Activated naive CD8-positive, alpha-beta T cell treated with anti-CD3 and anti-CD28 coated beads, Interleukin-2, amount 50 U/mL, for 16 hours (primary cell): Measurements from ENCODE around the gene NOB1.
"Not testable (repeated sequence)": the region's sequence is repeated elsewhere in the genome, so short reads cannot be mapped to it uniquely, and the experiment has no call there.

Experiments used
- DNase-seq: peaks from one replicate; pipeline ENCODE4 v3.0.0-alpha.2; 2020; ENCODE audit warnings: low read depth, low spot score

The NOB1 gene

GRCh38 chr16:69754469-69755310 lies at the start of gene NOB1:
TSS of gene NOB1 (minus strand) at chr16:69754926. CDS start at chr16:69754910, 16 bp downstream.
- peak; percentile 91 for DNase-seq

- DNase-seq, result no peak
These were observed 49.6 kb upstream of the NOB1 start for GRCh38 chr16:69804297-69804696.

GRCh38 chr16:69799611-69800031 lies 44.9 kb upstream of the NOB1 start:
- DNase-seq, result no peak

GRCh38 chr16:69798466-69798865 lies 43.7 kb upstream of the NOB1 start:
- no peak for DNase-seq

- DNase-seq, result no peak
These were observed 41.8 kb upstream of the NOB1 start for GRCh38 chr16:69796285-69797118.

- no peak for DNase-seq
These were observed 39.8 kb upstream of the NOB1 start for GRCh38 chr16:69794486-69794885.

GRCh38 chr16:69793526-69793925 lies 38.8 kb upstream of the NOB1 start:
- no peak for DNase-seq

GRCh38 chr16:69791391-69791847 lies 36.7 kb upstream of the NOB1 start:
- DNase-seq, result not testable (repeated sequence)

- no peak for DNase-seq
These were observed 33.2 kb upstream of the NOB1 start for GRCh38 chr16:69787883-69788282.

GRCh38 chr16:69784586-69784985 lies 29.9 kb upstream of the NOB1 start:
- no peak for DNase-seq

GRCh38 chr16:69781118-69781517 lies 26.4 kb upstream of the NOB1 start:
- no peak for DNase-seq

- DNase-seq, result no peak
These were observed 25.0 kb upstream of the NOB1 start for GRCh38 chr16:69779724-69780123.

GRCh38 chr16:69775563-69775962 lies 20.8 kb upstream of the NOB1 start:
- DNase-seq, result no peak

GRCh38 chr16:69773260-69773947 lies 18.7 kb upstream of the NOB1 start:
- no peak for DNase-seq

- DNase-seq, result no peak
These were observed 16.9 kb upstream of the NOB1 start for GRCh38 chr16:69771651-69771967.

- DNase-seq, result no peak
These were observed 14.7 kb upstream of the NOB1 start for GRCh38 chr16:69769404-69769803.

- no peak for DNase-seq
These were observed 13.9 kb upstream of the NOB1 start for GRCh38 chr16:69768666-69769065.

GRCh38 chr16:69767459-69768229 lies 12.9 kb upstream of the NOB1 start:
- no peak for DNase-seq

- no peak for DNase-seq
These were observed 8.8 kb upstream of the NOB1 start for GRCh38 chr16:69763599-69763942.

- DNase-seq, result no peak
These were observed 8.3 kb upstream of the NOB1 start for GRCh38 chr16:69762814-69763598.
